Omental fat pad (tissue), 4 donors: ENCODE data around the gene MCF2L2. TPM values are rescaled to one million over a fixed set of nuclear protein-coding genes. Genes with fewer than 3 reads are reported as not detected.

Experiments used
- ATAC-seq: fragments of 150-250 bp; one replicate; pipeline ENCODE4 v1.9.1; 2016; ENCODE audit warnings: mild to moderate bottlenecking, moderate library complexity; ENCODE audit not compliant: low FRiP score
- DNase-seq: peaks from one replicate; pipeline ENCODE4 v3.0.0-alpha.2; 2019; ENCODE audit warnings: low spot score
- total RNA-seq, 4 donors: library from RNA; depleted of rRNA; stranded (reverse); fragments of >200 nt; gene quantifications; one replicate each; pipeline ENCODE4 v1.1.0, GENCODE V29; 2016
- TF ChIP-seq, protein P1 (sequence below), 3 donors: fragments of 450-650 bp; IDR thresholded peaks; one replicate each; pipeline ENCODE4 v1.5.1; 2016 to 2017; ENCODE audit warnings: antibody characterized with exemption in 3 of 3, mild to moderate bottlenecking in 3 of 3, moderate library complexity in 2 of 3

The MCF2L2 gene
- total RNA-seq, 4 donors from 2014 or later = under 0.01 to 0.84 (median 0.39) TPM

DNA sequence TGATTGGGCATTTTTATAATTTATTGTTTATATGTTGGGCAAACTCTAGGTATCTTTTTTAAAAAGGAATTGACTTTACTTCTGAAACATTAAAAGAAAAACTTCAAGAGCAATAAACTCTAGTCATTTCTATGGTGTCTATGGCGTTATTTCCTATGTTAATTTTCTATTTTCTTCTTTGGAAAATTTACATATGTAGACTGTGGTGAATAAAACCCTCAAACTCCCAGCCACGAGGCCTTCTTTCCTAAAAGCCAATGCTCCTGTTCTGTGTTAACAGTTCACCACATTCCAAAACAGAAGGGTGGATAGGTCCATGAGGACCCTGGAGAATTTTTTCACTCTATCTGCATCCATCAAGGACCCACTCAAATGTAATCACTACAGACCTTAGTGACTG is 219.6 kb downstream of the MCF2L2 start:
- ATAC-seq = no peak
- TF ChIP-seq, protein P1, sequence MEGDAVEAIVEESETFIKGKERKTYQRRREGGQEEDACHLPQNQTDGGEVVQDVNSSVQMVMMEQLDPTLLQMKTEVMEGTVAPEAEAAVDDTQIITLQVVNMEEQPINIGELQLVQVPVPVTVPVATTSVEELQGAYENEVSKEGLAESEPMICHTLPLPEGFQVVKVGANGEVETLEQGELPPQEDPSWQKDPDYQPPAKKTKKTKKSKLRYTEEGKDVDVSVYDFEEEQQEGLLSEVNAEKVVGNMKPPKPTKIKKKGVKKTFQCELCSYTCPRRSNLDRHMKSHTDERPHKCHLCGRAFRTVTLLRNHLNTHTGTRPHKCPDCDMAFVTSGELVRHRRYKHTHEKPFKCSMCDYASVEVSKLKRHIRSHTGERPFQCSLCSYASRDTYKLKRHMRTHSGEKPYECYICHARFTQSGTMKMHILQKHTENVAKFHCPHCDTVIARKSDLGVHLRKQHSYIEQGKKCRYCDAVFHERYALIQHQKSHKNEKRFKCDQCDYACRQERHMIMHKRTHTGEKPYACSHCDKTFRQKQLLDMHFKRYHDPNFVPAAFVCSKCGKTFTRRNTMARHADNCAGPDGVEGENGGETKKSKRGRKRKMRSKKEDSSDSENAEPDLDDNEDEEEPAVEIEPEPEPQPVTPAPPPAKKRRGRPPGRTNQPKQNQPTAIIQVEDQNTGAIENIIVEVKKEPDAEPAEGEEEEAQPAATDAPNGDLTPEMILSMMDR (IDR thresholded peaks at IDR 0.05) = no peak
- DNase-seq = no peak

DNA sequence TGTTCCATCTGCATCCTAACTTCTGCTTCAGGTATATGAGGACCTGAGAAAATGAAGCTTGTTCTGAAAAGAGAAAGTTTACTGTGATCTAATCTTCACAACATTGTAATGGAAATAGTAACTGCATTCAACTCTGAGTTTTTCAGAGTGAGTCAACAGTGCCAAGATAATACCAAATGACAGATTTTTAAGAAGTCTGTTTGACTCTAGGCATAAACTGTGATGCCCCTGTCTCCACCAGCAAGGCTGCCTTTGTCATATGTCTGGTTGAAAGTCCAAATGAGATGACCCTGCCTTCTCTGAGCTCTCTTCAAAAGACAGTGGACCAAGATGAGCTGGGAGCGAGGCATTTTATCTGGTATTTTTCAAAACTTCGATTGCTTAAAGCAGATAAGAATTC is 220.2 kb downstream of the MCF2L2 start:
- no peak for ATAC-seq

DNA sequence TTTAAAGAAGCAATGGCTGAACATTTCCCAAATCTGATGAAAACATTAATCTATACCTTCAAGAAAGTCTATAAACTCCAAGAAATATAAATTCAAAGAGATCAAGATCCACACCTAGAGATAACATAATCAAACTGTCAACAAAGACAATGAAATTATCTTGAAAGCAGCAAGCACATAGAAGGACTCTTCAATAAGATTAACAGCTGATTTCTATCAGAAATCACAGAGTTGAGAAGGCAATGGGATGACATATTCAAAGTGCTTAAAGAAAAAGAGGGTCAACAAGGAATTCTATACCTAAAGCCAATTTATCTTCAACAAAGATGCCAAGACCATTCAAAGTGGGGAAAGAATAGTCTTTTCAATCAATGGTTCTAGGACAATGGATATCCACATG is 224.7 kb downstream of the MCF2L2 start:
- TF ChIP-seq, protein P1 (IDR thresholded peaks at IDR 0.05) = no peak
- DNase-seq (no peak), ATAC-seq (no peak)

More for the DNA sequence above, 220.2 kb downstream of the MCF2L2 start:
- TF ChIP-seq, protein P1 (IDR thresholded peaks at IDR 0.05) = no peak
- no peak for DNase-seq

DNA sequence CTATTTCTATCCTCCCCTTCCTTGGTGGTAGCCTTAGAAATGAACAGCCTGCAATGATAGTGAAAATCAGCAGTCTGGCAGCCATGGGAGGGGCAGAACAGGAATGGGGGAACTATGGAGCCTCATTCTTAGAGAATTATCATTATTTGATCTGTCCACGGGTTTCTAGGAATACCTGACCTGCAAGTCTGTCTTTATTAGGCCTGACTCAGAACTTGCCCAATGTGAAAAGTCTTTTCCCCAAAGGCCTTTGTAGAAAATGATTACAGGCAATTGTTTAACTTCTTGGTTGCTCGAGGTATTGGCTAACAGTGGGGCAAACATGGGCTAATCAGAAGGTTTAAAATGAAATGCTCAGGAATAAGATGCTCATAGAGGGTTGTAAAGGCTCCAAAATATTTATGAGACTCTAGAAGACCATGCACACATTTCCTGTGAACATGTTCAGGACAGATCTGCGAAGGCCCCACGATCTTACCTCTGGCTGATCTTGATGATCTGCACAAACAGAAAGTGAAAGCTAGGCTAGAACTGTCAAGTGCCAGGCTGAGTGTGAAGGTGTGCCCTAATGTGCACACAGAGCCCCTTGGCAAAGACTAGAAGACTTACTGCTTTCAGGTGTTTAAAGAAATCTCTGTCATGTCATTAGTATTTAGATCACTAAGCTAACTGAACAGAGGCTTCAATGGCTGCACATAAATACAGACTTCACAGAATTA is 226.3 kb downstream of the MCF2L2 start:
- ATAC-seq = no peak

DNA sequence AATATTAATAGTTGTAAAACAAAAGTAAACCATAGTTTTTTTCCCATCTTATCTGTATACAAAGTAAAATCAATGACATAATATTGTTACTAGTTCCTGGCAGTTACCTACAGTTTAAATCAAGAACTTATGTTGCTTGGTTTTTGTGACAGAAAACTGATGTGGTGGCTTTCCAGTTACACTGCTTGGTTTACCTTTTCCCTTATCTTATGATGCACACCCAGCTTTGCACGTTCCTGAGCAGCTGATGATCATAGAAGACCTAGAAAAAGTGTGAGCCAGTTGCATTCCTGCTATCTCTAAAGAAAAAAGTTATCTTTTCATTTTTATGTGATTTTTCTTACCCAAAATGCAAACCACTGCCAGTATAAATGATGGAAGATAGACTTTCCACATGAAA is 229.5 kb downstream of the MCF2L2 start:
- DNase-seq (no peak), ATAC-seq (no peak)
- TF ChIP-seq, protein P1 (IDR thresholded peaks at IDR 0.05) = no peak

More for the DNA sequence above, 226.3 kb downstream of the MCF2L2 start:
- TF ChIP-seq, protein P1 (IDR thresholded peaks at IDR 0.05) = no peak
- DNase-seq = no peak

DNA sequence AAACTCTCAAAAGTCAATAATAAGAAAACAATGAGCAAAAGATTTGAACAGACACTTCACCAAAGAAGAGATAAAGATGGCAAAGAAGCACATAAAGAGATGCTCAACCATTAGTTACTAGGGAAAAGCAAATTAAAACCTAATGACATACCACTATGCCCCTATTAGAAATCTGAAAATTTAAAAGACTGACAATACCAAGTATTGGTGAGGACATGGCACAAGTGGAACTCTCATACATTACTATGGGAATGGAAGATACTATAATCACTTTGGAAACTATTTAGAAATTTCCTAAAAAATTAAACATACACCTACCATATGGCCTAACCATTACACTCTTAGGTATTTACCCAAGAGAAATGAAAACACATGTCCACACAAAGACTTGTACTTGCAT is 230.7 kb downstream of the MCF2L2 start:
- DNase-seq = no peak
- no peak for ATAC-seq
- TF ChIP-seq, protein P1 (IDR thresholded peaks at IDR 0.05) = no peak

DNA sequence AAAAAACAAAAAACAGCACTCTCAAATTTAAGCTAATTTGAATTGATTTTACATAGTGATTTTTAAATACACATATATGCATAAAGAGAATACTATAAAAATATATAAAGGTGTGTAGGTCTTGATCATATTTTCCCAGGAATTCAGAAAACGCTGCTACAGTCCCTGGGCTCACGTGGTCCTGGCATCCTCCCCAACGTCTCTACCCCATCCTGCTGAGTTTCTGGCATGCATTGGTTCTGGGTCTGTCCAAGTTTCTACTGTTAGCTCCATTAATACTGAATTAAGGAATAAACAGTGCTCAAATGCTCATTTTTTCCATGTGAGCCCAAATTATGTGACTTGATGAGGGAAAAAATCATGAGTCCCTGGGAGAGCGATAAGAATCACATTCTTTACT is 233.2 kb downstream of the MCF2L2 start:
- no peak for DNase-seq
- no peak for ATAC-seq
- TF ChIP-seq, protein P1 (IDR thresholded peaks at IDR 0.05) = no peak
